ENCODE results near the gene TLR9.
A peak's percentile ranks its signal among the peaks of the same experiment; 100 is the strongest.

The TLR9 gene

GRCh38 chr3:52197842-52198625 lies 27.4 kb downstream of the TLR9 start, which contains the start of gene ALAS1:
Gene ALAS1, plus strand, starts transcription at chr3:52198160. Its CDS starts 1,082 bp downstream, at chr3:52199242.
- no peak for TF ChIP-seq Cebpa-rat (IDR thresholded peaks at IDR 0.05)
- Histone ChIP-seq H4K20me1 (peaks cover 0 to 39% (median 13%) of the 10 kb centered on the region in 11 experiments; a peak in 12 of 22 replicates), H3K27ac (peak within 1 kb of the TSS; percentile 80 to 95 (median 92)), H3K4me1 (peaks cover 41 to 87% (median 75%) of the 10 kb centered on the region in 10 experiments), H3K4me2 (peak within 1 kb of the TSS; percentile 91 to 98 (median 95)), H3K4me3 (peak within 1 kb of the TSS; percentile 84 to 100 (median 94)), H3K9me3 (replicated peaks in 1 of 11) (no peaks in the 10 kb centered on the region), H3K27me3 (no peaks in the 10 kb centered on the region), H3K36me3 (peaks cover 19 to 41% (median 40%) of the 10 kb centered on the region in 11 experiments), H3K9ac (peak within 1 kb of the TSS; percentile 90 to 98 (median 93))

GRCh38 chr3:52197499-52197841 lies 28.0 kb downstream of the TLR9 start:
- Histone ChIP-seq H3K36me3 (peaks cover 13 to 36% (median 34%) of the 10 kb centered on the region in 11 experiments), H3K27ac (peak overlapping the region; percentile 60 to 95 (median 92); a peak in 21 of 22 replicates), H3K4me3 (peak overlapping the region; percentile 84 to 100 (median 94); a peak in 12 of 20 replicates), H3K27me3 (no peaks in the 10 kb centered on the region), H3K9me3 (replicated peaks in 1 of 11) (no peaks in the 10 kb centered on the region), H3K9ac (peak overlapping the region; percentile 42 to 98 (median 93); a peak in 20 of 22 replicates), H3K4me2 (peak overlapping the region; percentile 76 to 98 (median 95)), H3K4me1 (peaks cover 35 to 87% (median 71%) of the 10 kb centered on the region in 10 experiments), H4K20me1 (peaks cover 0 to 33% (median 11%) of the 10 kb centered on the region in 11 experiments; a peak in 11 of 22 replicates)
- no peak for TF ChIP-seq Cebpa-rat (IDR thresholded peaks at IDR 0.05)

GRCh38 chr3:52196977-52197376 lies 28.5 kb downstream of the TLR9 start:
- H3K9ac ChIP-seq, result peak overlapping the region in 9 of 11 experiments; percentile 90 to 98 (median 95); a peak in 15 of 22 replicates
- H4K20me1 ChIP-seq, result peaks cover 0 to 28% (median 8%) of the 10 kb centered on the region in 11 experiments; a peak in 11 of 22 replicates
- H3K4me1 ChIP-seq, result peaks cover 30 to 82% (median 66%) of the 10 kb centered on the region in 10 experiments
- no peaks in the 10 kb centered on the region for H3K27me3 ChIP-seq
- peak overlapping the region; percentile 76 to 98 (median 95) for H3K4me2 ChIP-seq
- H3K36me3 ChIP-seq, result peaks cover 11 to 31% (median 29%) of the 10 kb centered on the region in 11 experiments
- H3K4me3 ChIP-seq, result 0 out of 20 replicates have a peak overlapping the region, but pooled peaks of 1 of the 10 experiments have one; percentile 93
- peak overlapping the region; percentile 60 to 95 (median 92); a peak in 21 of 22 replicates for H3K27ac ChIP-seq
- no peaks in the 10 kb centered on the region for H3K9me3 ChIP-seq (replicated peaks in 1 of 11)
- TF ChIP-seq Cebpa-rat (IDR thresholded peaks at IDR 0.05), result no peak

GRCh38 chr3:52195823-52196331 lies 29.6 kb downstream of the TLR9 start:
- TF ChIP-seq Cebpa-rat (IDR thresholded peaks at IDR 0.05), result peak in 9 of 11 experiments; percentile 25 to 87 (median 70); a peak in 13 of 22 replicates
- H3K9ac ChIP-seq, result peak overlapping the region in 7 of 11 experiments; percentile 46 to 95 (median 92); a peak in 12 of 22 replicates
- H3K27ac ChIP-seq, result peak overlapping the region in 10 of 11 experiments; percentile 65 to 95 (median 92); a peak in 21 of 22 replicates
- peaks cover 0 to 17% (median 8%) of the 10 kb centered on the region in 11 experiments; a peak in 11 of 22 replicates for H4K20me1 ChIP-seq
- H3K27me3 ChIP-seq, result no peaks in the 10 kb centered on the region
- H3K4me3 ChIP-seq, result no peak overlapping the region
- no peaks in the 10 kb centered on the region for H3K9me3 ChIP-seq (replicated peaks in 1 of 11)
- peaks cover 29 to 71% (median 55%) of the 10 kb centered on the region in 10 experiments for H3K4me1 ChIP-seq
- H3K36me3 ChIP-seq, result peaks cover 11 to 20% (median 18%) of the 10 kb centered on the region in 11 experiments
- peak overlapping the region in 10 of 11 experiments; percentile 5 to 98 (median 85); a peak in 19 of 22 replicates for H3K4me2 ChIP-seq

- Histone ChIP-seq H3K4me1 (peaks cover 26 to 68% (median 49%) of the 10 kb centered on the region in 10 experiments), H3K4me3 (no peak overlapping the region), H3K9me3 (replicated peaks in 1 of 11) (no peaks in the 10 kb centered on the region), H3K27me3 (no peaks in the 10 kb centered on the region), H3K27ac (peak overlapping the region in 10 of 11 experiments; percentile 35 to 95 (median 92); a peak in 18 of 22 replicates), H4K20me1 (peaks cover 0 to 15% (median 8%) of the 10 kb centered on the region in 11 experiments; a peak in 10 of 22 replicates), H3K36me3 (peaks cover 6 to 13% (median 13%) of the 10 kb centered on the region in 11 experiments), H3K4me2 (peak overlapping the region in 8 of 11 experiments; percentile 76 to 98 (median 90); a peak in 15 of 22 replicates), H3K9ac (peak overlapping the region in 6 of 11 experiments; percentile 36 to 95 (median 92); a peak in 9 of 22 replicates)
- no peak for TF ChIP-seq Cebpa-rat (IDR thresholded peaks at IDR 0.05)
Observed at GRCh38 chr3:52195291-52195597, 30.2 kb downstream of the TLR9 start.

- Histone ChIP-seq H4K20me1 (peaks cover 0 to 14% (median 8%) of the 10 kb centered on the region in 11 experiments; a peak in 10 of 22 replicates), H3K4me3 (no peak overlapping the region), H3K27me3 (no peaks in the 10 kb centered on the region), H3K36me3 (peaks cover under 1 to 8% (median 7%) of the 10 kb centered on the region in 11 experiments), H3K4me2 (peak overlapping the region in 4 of 11 experiments; percentile 83 to 98 (median 91); a peak in 5 of 22 replicates), H3K4me1 (peaks cover 20 to 68% (median 44%) of the 10 kb centered on the region in 10 experiments), H3K9ac (peak overlapping the region in 1 of 11 experiments; percentile 93; a peak in 1 of 22 replicates), H3K9me3 (replicated peaks in 1 of 11) (no peaks in the 10 kb centered on the region), H3K27ac (peak overlapping the region in 6 of 11 experiments; percentile 89 to 94 (median 92); a peak in 11 of 22 replicates)
- no peak for TF ChIP-seq Cebpa-rat (IDR thresholded peaks at IDR 0.05)
Observed at GRCh38 chr3:52194485-52195290, 30.8 kb downstream of the TLR9 start.

- no peak for TF ChIP-seq Cebpa-rat (IDR thresholded peaks at IDR 0.05)
Observed at GRCh38 chr3:52193065-52193464, 32.4 kb downstream of the TLR9 start.

GRCh38 chr3:52191663-52192062 lies 33.8 kb downstream of the TLR9 start:
- 0 out of 22 replicates have a peak overlapping the region, but pooled peaks of 1 of the 11 experiments have one; percentile 0 for H3K27ac ChIP-seq
- no peaks in the 10 kb centered on the region for H4K20me1 ChIP-seq
- H3K4me2 ChIP-seq, result no peak overlapping the region
- H3K9ac ChIP-seq, result no peak overlapping the region
- no peaks in the 10 kb centered on the region for H3K9me3 ChIP-seq (replicated peaks in 1 of 11)
- no peak overlapping the region for H3K4me3 ChIP-seq
- TF ChIP-seq Cebpa-rat (IDR thresholded peaks at IDR 0.05), result no peak
- peaks cover 0 to 63% (median 29%) of the 10 kb centered on the region in 10 experiments; a peak in 19 of 20 replicates for H3K4me1 ChIP-seq
- no peaks in the 10 kb centered on the region for H3K36me3 ChIP-seq
- H3K27me3 ChIP-seq, result no peaks in the 10 kb centered on the region

More at GRCh38 chr3:52193065-52193464, 32.4 kb downstream of the TLR9 start:
- H3K27ac ChIP-seq, result peak overlapping the region in 1 of 11 experiments; percentile 9; a peak in 1 of 22 replicates
- no peak overlapping the region for H3K4me3 ChIP-seq
- no peaks in the 10 kb centered on the region for H4K20me1 ChIP-seq
- no peaks in the 10 kb centered on the region for H3K27me3 ChIP-seq
- H3K36me3 ChIP-seq, result no peaks in the 10 kb centered on the region
- peaks cover 9 to 74% (median 39%) of the 10 kb centered on the region in 10 experiments for H3K4me1 ChIP-seq
- H3K9ac ChIP-seq, result no peak overlapping the region
- H3K9me3 ChIP-seq (replicated peaks in 1 of 11), result no peaks in the 10 kb centered on the region
- H3K4me2 ChIP-seq, result peak overlapping the region in 4 of 11 experiments; percentile 7 to 41 (median 30); a peak in 6 of 22 replicates
